ENCODE results near the gene PTGES3L.

The PTGES3L gene

DNA sequence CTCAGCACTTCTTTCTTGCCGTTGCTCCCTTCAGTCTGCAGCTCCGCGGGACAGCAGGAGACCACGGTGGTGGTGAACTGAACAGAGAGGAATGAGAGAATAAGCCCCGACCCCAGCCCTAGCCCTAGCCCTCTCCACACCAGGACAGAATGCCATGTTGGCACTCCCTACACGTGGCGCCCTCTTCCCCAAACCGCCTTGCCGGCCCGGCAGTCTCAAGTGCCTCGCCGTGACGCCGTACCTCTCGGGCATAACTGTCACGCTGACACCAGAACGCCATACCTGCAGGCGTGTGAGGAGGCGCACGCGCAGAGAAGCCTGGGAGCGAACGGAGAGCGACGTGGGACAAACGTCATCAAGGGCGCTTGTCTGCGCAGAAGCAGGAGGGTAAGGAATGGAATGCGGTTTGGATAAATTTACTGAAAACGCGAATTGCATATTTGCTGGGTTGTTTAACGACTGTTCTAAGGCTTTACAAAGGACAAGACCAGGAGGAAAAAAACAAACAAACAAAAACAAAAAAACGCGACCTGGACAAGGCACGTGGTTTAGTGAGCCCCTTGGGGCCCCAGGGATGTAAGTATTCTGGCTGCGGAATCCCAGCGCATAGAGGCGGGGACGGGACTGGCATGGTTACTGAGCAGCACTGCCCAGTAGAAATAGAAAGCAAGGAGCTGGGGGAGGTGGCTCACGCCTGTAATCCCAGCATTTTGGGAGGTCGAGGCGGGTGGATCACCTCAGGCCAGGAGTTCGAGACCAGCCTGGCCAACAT, 15.5 kb downstream of the PTGES3L start, which contains the start of gene AARSD1:
AARSD1 (minus strand) TSS at position 294 of the 772 bp plus-strand sequence; CDS start at position 280, 14 bp downstream.
- peak; percentile 93 for DNase-seq (ENCODE audit: low spot score)
- in situ Hi-C loops (cut with MboI; ENCODE audit: low sequenced_read_pairs, unreplicated experiment): no loop called here
- TF ChIP-seq CTCF (IDR thresholded peaks at IDR 0.05; ENCODE audit: borderline replicate concordance, control extremely low read depth, extremely low read depth, insufficient read depth, missing control alignments): no peak

DNA sequence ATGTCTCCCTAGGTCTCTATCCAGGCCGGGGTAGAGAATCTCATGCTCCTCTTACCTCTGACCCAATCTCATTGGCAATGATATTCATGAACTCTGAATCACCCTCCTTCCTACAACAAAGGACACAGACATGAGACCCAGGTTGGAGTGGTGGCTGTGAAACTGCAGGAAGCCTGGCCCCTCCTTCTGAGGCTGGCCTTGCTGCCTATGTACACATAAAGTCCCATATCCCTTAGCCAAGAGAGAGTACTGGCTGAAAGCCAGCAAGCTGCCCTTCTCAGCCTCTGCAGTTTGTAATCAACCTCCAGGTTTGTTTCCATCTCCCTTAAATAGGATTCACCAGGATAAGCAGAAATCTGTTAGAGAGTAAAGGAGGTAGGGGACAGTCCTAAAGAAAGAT, 26.2 kb downstream of the PTGES3L start:
- DNase-seq (ENCODE audit: low spot score): no peak
- no peak for TF ChIP-seq CTCF (IDR thresholded peaks at IDR 0.05; ENCODE audit: borderline replicate concordance, control extremely low read depth, extremely low read depth, insufficient read depth, missing control alignments)
- in situ Hi-C loops (cut with MboI; ENCODE audit: low sequenced_read_pairs, unreplicated experiment): no loop called here

GRCh38 chr17:42950044-42950783, 29.7 kb downstream of the PTGES3L start:
- no peak for DNase-seq (ENCODE audit: low spot score)
- no peak for TF ChIP-seq CTCF (IDR thresholded peaks at IDR 0.05; ENCODE audit: borderline replicate concordance, control extremely low read depth, extremely low read depth, insufficient read depth, missing control alignments)
- in situ Hi-C loops (cut with MboI; ENCODE audit: low sequenced_read_pairs, unreplicated experiment): no loop called here

DNA sequence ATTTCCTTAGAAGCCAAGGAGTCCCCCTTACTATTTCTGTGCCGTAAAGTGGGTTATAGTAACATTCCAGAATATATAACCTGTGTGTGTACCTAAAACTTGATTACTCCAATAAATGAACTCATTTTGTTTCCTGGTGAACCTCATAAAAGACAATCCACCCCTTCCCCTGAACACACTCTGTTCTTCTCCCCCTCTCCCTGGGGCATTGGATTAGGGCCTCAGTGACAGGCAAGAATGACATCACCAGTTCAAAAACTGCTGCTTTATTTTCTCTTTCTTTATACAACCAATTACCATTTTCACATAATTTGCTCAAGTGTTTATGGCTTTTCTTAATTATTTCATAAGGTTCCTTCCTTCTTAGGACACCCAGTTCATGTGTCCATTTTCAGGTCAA, 33.1 kb downstream of the PTGES3L start:
- in situ Hi-C loops (cut with MboI; ENCODE audit: low sequenced_read_pairs, unreplicated experiment): no loop called here

DNA sequence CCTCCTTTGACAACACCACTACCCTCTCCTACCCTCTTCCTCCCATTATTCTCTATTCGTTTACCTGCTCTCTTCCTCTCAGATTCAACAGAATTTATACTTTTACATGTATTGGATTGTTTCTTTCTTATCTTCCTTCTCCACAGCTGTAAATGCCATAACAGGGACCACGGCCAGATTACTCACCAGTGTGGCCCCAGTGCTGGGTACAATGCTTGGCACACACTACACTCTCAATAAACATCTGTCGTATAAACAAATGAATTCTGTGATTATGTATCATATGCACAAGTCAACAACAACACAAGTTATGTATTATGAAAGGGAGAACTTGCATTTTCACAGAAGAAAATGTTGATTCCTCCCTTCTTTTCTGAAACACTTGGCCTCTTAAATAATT, 35.7 kb downstream of the PTGES3L start:
- in situ Hi-C loops (cut with MboI; ENCODE audit: low sequenced_read_pairs, unreplicated experiment): no loop called here

More for the DNA sequence above, 33.1 kb downstream of the PTGES3L start:
- TF ChIP-seq CTCF (IDR thresholded peaks at IDR 0.05; ENCODE audit: borderline replicate concordance, control extremely low read depth, extremely low read depth, insufficient read depth, missing control alignments): no peak
- no peak for DNase-seq (ENCODE audit: low spot score)

More for the DNA sequence above, 35.7 kb downstream of the PTGES3L start:
- no peak for TF ChIP-seq CTCF (IDR thresholded peaks at IDR 0.05; ENCODE audit: borderline replicate concordance, control extremely low read depth, extremely low read depth, insufficient read depth, missing control alignments)
- no peak for DNase-seq (ENCODE audit: low spot score)
